HUES6 (cell line): ENCODE results near the gene FBXO47.

Experiments
- H3K27ac ChIP-seq: 2 replicates; pipeline ENCODE4 v1.7.0; 2013; ENCODE audit warnings: low read depth, mild to moderate bottlenecking, low read length, inconsistent platforms
- H3K27me3 ChIP-seq: 2 replicates; pipeline ENCODE4 v1.6.1; 2013; ENCODE audit warnings: low read length; ENCODE audit not compliant: control insufficient read depth, insufficient read depth
- H3K36me3 ChIP-seq: 2 replicates; pipeline ENCODE4 v1.6.1; 2013; ENCODE audit warnings: low read length; ENCODE audit not compliant: control insufficient read depth, insufficient read depth
- H3K4me1 ChIP-seq: 2 replicates; pipeline ENCODE4 v1.6.1; 2013; ENCODE audit warnings: low read length; ENCODE audit not compliant: control insufficient read depth, insufficient read depth
- H3K4me3 ChIP-seq: 2 replicates; pipeline ENCODE4 v1.5.1; 2013; ENCODE audit warnings: low read depth, low read length
- H3K9ac ChIP-seq: one replicate; pipeline ENCODE4 v1.6.1; 2013; ENCODE audit warnings: mild to moderate bottlenecking, low read length
- H3K9me3 ChIP-seq: 2 replicates; pipeline ENCODE4 v1.6.1; 2013; ENCODE audit warnings: low read depth, low read length; ENCODE audit not compliant: control insufficient read depth, insufficient read depth

FBXO47 gene

DNA sequence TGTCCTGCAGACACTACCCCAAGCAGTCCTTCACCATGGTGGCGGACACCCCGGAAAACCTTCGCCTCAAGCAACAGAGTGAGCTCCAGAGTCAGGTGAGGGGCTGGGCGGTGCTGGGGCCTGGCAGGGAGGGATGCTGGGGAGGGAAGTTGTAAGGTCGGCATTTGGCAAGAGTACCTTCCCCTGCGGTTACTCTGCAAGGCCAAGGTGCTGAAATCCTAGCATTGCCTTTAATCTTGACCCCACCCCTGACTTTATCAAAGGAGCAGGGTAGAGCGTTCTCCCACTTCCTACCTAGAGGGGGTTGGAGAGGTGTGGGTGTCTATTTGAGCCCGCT lies 76.8 kb downstream of the FBXO47 start:
- Histone ChIP-seq H3K9ac (no peak overlapping the region), H3K4me1 (peaks cover 23% of the 10 kb centered on the region), H3K27me3 (no peaks in the 10 kb centered on the region), H3K9me3 (no peaks in the 10 kb centered on the region), H3K4me3 (no peak overlapping the region), H3K36me3 (peaks cover 63% of the 10 kb centered on the region), H3K27ac (no peak overlapping the region; the same call in 1 of the 2 replicates)

GRCh38 chr17:38889745-38890409 lies 77.3 kb downstream of the FBXO47 start:
- Histone ChIP-seq H3K36me3 (peaks cover 64% of the 10 kb centered on the region), H3K9ac (no peak overlapping the region), H3K4me3 (no peak overlapping the region), H3K27me3 (no peaks in the 10 kb centered on the region), H3K9me3 (no peaks in the 10 kb centered on the region), H3K4me1 (peaks cover 28% of the 10 kb centered on the region), H3K27ac (no peak overlapping the region)

DNA sequence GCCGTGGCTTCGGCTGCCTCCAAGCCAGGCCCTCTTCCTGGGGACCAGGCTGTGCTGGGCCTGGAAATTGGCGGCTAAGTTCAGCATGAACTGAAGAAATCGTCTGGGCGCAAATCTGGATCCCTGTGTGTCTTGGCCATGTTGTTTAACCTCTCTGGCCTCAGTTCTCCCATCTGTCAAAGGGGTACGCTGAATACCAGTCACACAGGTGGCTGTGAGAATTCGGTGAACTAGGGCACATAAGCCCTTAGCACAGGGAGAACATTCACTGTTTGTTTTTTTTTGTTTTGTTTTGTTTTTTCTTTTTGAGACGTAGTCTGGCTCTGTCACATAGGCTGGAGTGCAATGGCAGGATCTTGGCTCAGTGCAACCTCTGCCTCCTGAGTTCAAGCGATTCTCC lies 78.4 kb downstream of the FBXO47 start:
- Histone ChIP-seq H3K27ac (no peak overlapping the region), H3K36me3 (peaks cover 57% of the 10 kb centered on the region), H3K9ac (no peak overlapping the region), H3K4me1 (peaks cover 32% of the 10 kb centered on the region), H3K9me3 (no peaks in the 10 kb centered on the region), H3K4me3 (no peak overlapping the region), H3K27me3 (no peaks in the 10 kb centered on the region)

DNA sequence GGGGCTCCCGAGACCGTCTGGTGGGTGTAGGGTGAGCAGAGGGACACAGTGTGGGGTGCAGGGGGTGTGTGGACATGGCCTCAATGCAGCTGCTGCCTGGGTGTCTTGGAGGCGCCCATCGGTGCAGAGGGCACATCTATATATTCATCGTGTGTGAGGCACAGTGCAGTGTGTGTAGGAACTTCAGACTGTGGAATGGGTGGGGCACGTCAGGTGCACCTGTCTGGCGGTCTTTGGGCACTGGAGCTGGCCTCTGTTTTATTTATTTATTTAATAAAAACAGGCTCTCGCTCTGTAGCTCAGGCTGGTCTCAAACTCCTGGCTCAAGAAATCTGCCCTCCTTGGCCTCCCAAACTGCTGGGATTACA lies 80.6 kb downstream of the FBXO47 start:
- H3K27ac ChIP-seq = no peak overlapping the region
- no peaks in the 10 kb centered on the region for H3K27me3 ChIP-seq
- no peak overlapping the region for H3K9ac ChIP-seq
- H3K36me3 ChIP-seq = peaks cover 43% of the 10 kb centered on the region
- H3K9me3 ChIP-seq = no peaks in the 10 kb centered on the region
- H3K4me1 ChIP-seq = peaks cover 40% of the 10 kb centered on the region
- H3K4me3 ChIP-seq = no peak overlapping the region
